HL-60 (cell line): Measurements from ENCODE around the gene CRYM.

Experiments used
- GABPA ChIP-seq: IDR thresholded peaks from 2 replicates; pipeline ENCODE4 v1.6.1; 2012; ENCODE audit warnings: low read depth
- POLR2AphosphoS5 ChIP-seq: IDR thresholded peaks from 2 replicates; pipeline ENCODE4 v1.6.1; 2012; ENCODE audit warnings: low read depth
- TF ChIP-seq, protein P1 (sequence below): IDR thresholded peaks from one replicate; pipeline ENCODE4 v1.5.1; 2011; ENCODE audit warnings: low read length, control low read depth, inconsistent platforms; ENCODE audit not compliant: insufficient read depth
- TF ChIP-seq, protein P2 (sequence below): IDR thresholded peaks from 2 replicates; pipeline ENCODE4 v1.6.1; 2012; ENCODE audit warnings: low read depth; ENCODE audit not compliant: insufficient replicate concordance

DNA sequence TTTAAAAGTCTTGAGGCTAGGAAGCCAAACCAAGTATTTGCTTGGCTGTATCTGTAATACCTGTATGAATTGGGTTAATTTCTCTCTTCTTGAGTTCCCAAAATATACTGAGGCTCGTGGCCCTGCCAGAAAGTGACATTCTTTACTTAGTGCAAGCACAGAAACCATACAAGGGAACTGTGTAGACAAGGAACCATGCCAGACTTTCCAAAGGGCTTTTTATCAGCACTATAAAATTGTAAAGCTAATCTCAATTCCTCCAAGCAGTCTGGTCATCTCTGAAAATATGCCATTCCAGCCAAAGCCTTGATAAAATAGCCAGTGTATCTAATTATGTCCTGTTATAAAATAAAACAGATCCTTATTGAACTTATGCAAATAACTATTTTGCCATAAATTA lies 7.2 kb upstream of the CRYM start:
- TF ChIP-seq, protein P1, sequence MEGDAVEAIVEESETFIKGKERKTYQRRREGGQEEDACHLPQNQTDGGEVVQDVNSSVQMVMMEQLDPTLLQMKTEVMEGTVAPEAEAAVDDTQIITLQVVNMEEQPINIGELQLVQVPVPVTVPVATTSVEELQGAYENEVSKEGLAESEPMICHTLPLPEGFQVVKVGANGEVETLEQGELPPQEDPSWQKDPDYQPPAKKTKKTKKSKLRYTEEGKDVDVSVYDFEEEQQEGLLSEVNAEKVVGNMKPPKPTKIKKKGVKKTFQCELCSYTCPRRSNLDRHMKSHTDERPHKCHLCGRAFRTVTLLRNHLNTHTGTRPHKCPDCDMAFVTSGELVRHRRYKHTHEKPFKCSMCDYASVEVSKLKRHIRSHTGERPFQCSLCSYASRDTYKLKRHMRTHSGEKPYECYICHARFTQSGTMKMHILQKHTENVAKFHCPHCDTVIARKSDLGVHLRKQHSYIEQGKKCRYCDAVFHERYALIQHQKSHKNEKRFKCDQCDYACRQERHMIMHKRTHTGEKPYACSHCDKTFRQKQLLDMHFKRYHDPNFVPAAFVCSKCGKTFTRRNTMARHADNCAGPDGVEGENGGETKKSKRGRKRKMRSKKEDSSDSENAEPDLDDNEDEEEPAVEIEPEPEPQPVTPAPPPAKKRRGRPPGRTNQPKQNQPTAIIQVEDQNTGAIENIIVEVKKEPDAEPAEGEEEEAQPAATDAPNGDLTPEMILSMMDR, result no peak
- no peak for TF ChIP-seq POLR2AphosphoS5
- TF ChIP-seq GABPA, result no peak
- TF ChIP-seq, protein P2, sequence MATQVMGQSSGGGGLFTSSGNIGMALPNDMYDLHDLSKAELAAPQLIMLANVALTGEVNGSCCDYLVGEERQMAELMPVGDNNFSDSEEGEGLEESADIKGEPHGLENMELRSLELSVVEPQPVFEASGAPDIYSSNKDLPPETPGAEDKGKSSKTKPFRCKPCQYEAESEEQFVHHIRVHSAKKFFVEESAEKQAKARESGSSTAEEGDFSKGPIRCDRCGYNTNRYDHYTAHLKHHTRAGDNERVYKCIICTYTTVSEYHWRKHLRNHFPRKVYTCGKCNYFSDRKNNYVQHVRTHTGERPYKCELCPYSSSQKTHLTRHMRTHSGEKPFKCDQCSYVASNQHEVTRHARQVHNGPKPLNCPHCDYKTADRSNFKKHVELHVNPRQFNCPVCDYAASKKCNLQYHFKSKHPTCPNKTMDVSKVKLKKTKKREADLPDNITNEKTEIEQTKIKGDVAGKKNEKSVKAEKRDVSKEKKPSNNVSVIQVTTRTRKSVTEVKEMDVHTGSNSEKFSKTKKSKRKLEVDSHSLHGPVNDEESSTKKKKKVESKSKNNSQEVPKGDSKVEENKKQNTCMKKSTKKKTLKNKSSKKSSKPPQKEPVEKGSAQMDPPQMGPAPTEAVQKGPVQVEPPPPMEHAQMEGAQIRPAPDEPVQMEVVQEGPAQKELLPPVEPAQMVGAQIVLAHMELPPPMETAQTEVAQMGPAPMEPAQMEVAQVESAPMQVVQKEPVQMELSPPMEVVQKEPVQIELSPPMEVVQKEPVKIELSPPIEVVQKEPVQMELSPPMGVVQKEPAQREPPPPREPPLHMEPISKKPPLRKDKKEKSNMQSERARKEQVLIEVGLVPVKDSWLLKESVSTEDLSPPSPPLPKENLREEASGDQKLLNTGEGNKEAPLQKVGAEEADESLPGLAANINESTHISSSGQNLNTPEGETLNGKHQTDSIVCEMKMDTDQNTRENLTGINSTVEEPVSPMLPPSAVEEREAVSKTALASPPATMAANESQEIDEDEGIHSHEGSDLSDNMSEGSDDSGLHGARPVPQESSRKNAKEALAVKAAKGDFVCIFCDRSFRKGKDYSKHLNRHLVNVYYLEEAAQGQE, result no peak
